DND-41 (cell line): ENCODE measurements around the gene CRIP1.

Experiments
- ATAC-seq: fragments of 200-7000 bp; cut with Tn5 transposase; 3 replicates; pipeline ENCODE4 v1.9.1; 2021; ENCODE audit warnings: low read depth; ENCODE audit not compliant: insufficient read depth
- DNase-seq: peaks from one replicate; pipeline ENCODE4 v3.0.0-alpha.2; 2020
- H2AFZ ChIP-seq: 2 replicates; pipeline ENCODE4 v1.6.0; 2012; ENCODE audit warnings: low read depth, low read length
- H3K27ac ChIP-seq: 2 replicates; pipeline ENCODE4 v1.5.1; 2012; ENCODE audit warnings: low read length, inconsistent platforms
- H3K27me3 ChIP-seq: fragments of 200-600 bp; sonication (generic); 2 replicates; pipeline ENCODE4 v1.6.0; 2012; ENCODE audit warnings: low read length, mild to moderate bottlenecking, inconsistent platforms; ENCODE audit not compliant: insufficient read depth, poor library complexity
- H3K36me3 ChIP-seq: 2 replicates; pipeline ENCODE4 v1.5.1; 2012; ENCODE audit warnings: low read length, inconsistent platforms; ENCODE audit not compliant: insufficient read depth
- H3K4me1 ChIP-seq: 2 replicates; pipeline ENCODE4 v1.5.1; 2012; ENCODE audit warnings: mild to moderate bottlenecking, low read length; ENCODE audit not compliant: insufficient read depth
- H3K4me2 ChIP-seq: 2 replicates; pipeline ENCODE4 v1.6.0; 2012; ENCODE audit warnings: mild to moderate bottlenecking, moderate library complexity, low read length, inconsistent platforms; ENCODE audit not compliant: insufficient read depth
- H3K4me3 ChIP-seq, 2 experiments: fragments of 200-600 bp in 1 of 2; shearing (Covaris generic) in 1 of 2; 2 replicates each; pipeline ENCODE4 v1.5.1; 2012 to 2016; ENCODE audit warnings: inconsistent platforms in 2 of 2, low read length in 2 of 2, mild to moderate bottlenecking in 2 of 2, low read depth in 1 of 2, moderate library complexity in 1 of 2
- H3K79me2 ChIP-seq: 2 replicates; pipeline ENCODE4 v1.6.0; 2012; ENCODE audit warnings: low read length, inconsistent platforms; ENCODE audit not compliant: insufficient read depth
- H3K9ac ChIP-seq: 2 replicates; pipeline ENCODE4 v1.6.0; 2012; ENCODE audit warnings: low read depth, mild to moderate bottlenecking, inconsistent platforms, low read length, moderate library complexity
- H3K9me3 ChIP-seq: 2 replicates; pipeline ENCODE4 v1.5.1; 2012; ENCODE audit warnings: low read length, moderate library complexity, mild to moderate bottlenecking, inconsistent platforms; ENCODE audit not compliant: insufficient read depth, severe bottlenecking
- H4K20me1 ChIP-seq: 2 replicates; pipeline ENCODE4 v1.6.0; 2012; ENCODE audit warnings: low read length; ENCODE audit not compliant: insufficient read depth
- EZH2 ChIP-seq: IDR thresholded peaks from 3 replicates; pipeline ENCODE4 v1.6.1; 2012; ENCODE audit warnings: borderline replicate concordance, low read depth, mild to moderate bottlenecking, moderate library complexity, low read length, inconsistent platforms; ENCODE audit not compliant: severe bottlenecking
- TF ChIP-seq, protein P1 (sequence below): IDR thresholded peaks from 2 replicates; pipeline ENCODE4 v1.5.1; 2012; ENCODE audit warnings: borderline replicate concordance, low read length, moderate library complexity, mild to moderate bottlenecking; ENCODE audit not compliant: poor library complexity, severe bottlenecking; ENCODE audit errors: extremely low read depth

CRIP1 gene

DNA sequence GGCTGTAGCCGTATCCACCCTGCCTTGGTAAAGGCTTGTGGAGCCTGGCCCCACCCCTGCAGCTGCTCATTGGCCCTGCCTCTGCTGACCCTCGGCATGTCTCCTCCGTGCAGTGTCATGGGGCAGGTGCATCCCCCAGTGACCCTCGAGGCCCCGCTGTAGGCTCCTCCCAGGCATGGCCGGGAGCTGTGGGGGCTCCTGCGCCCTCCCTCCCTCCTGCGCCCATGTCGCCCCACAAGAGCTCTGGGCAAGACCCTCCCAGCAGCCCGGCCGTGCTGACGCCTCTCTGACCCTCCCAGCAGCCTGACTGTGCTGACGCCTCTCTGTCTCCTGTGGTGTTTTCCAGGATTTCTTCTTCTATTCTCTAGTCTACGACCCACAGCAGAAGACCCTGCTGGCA is 32.8 kb upstream of the CRIP1 start:
- no peaks in the 10 kb centered on the region for H3K9me3 ChIP-seq
- no peak overlapping the region for H3K4me2 ChIP-seq
- no peaks in the 10 kb centered on the region for H3K27me3 ChIP-seq
- no peaks in the 10 kb centered on the region for H3K4me1 ChIP-seq
- H3K27ac ChIP-seq, result no peak overlapping the region
- H3K36me3 ChIP-seq, result peaks cover 91% of the 10 kb centered on the region
- TF ChIP-seq, protein P1, sequence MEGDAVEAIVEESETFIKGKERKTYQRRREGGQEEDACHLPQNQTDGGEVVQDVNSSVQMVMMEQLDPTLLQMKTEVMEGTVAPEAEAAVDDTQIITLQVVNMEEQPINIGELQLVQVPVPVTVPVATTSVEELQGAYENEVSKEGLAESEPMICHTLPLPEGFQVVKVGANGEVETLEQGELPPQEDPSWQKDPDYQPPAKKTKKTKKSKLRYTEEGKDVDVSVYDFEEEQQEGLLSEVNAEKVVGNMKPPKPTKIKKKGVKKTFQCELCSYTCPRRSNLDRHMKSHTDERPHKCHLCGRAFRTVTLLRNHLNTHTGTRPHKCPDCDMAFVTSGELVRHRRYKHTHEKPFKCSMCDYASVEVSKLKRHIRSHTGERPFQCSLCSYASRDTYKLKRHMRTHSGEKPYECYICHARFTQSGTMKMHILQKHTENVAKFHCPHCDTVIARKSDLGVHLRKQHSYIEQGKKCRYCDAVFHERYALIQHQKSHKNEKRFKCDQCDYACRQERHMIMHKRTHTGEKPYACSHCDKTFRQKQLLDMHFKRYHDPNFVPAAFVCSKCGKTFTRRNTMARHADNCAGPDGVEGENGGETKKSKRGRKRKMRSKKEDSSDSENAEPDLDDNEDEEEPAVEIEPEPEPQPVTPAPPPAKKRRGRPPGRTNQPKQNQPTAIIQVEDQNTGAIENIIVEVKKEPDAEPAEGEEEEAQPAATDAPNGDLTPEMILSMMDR, result no peak
- no peak for DNase-seq
- peaks cover 18% of the 10 kb centered on the region for H3K79me2 ChIP-seq
- no peak for ATAC-seq
- H3K9ac ChIP-seq, result no peak overlapping the region
- no peak overlapping the region for H3K4me3 ChIP-seq
- H4K20me1 ChIP-seq, result peaks cover 59% of the 10 kb centered on the region
- no peak overlapping the region for H2AFZ ChIP-seq

GRCh38 chr14:105455086-105455640 is 31.5 kb upstream of the CRIP1 start:
- Histone ChIP-seq H2AFZ (no peak overlapping the region), H3K9ac (no peak overlapping the region), H3K4me3 (no peak overlapping the region), H3K27ac (no peak overlapping the region), H3K36me3 (peaks cover 80% of the 10 kb centered on the region), H3K9me3 (no peaks in the 10 kb centered on the region), H3K4me1 (no peaks in the 10 kb centered on the region), H3K4me2 (no peak overlapping the region), H3K27me3 (no peaks in the 10 kb centered on the region), H4K20me1 (peaks cover 46% of the 10 kb centered on the region), H3K79me2 (peaks cover 14% of the 10 kb centered on the region)
- TF ChIP-seq EZH2, result no peak
- TF ChIP-seq, protein P1, result no peak
- ATAC-seq (no peak), DNase-seq (no peak)

DNA sequence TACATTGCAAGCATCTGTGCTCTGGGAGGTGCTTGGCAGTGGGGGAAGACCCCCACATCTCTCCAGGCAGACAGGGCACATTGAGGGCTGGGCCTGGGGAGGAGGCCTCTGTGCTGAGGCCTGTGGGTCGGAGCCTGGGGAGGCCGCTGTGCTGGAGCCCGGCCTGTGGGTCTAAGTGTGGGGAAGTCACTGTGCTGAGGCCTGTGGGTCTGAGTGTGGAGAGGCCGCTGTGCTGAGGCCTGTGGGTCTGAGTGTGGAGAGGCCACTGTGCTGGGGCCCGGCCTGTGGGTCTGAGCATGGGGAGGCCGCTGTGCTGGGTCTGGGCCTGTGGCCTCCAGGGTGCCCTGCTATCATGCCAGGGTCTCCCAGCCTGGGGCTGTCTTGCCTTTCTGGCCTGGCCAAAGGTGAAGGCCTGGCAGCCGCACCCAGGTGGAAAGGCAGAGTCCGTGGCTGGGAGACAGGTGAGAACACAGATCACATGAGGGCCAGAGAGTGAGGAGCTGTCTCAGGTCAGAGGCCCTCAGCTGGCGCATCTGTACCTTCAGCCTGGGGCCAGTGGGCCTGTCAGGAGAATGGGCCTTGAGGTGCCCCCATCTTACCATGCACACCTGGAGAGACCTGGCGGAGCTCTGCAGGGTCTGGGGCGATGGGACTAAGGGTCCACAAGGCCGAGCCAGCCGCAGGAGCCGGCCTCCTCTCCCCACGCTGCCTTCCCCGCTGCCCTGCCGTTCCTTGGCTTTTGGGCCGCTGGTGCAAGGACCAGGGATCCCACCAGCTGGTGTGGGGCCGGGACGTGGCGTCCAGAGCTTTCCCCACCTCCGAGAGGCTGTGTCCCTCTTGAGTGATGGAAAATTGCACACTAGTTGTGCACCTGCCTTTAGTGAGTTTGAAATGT is 30.7 kb upstream of the CRIP1 start:
- TF ChIP-seq EZH2, result no peak
- TF ChIP-seq, protein P1, result no peak
- H4K20me1 ChIP-seq, result peaks cover 41% of the 10 kb centered on the region

More for the DNA sequence above, 30.7 kb upstream of the CRIP1 start:
- no peaks in the 10 kb centered on the region for H3K9me3 ChIP-seq
- H2AFZ ChIP-seq, result no peak overlapping the region
- peaks cover 14% of the 10 kb centered on the region; the same call in 1 of the 2 replicates for H3K79me2 ChIP-seq
- H3K4me3 ChIP-seq, result no peak overlapping the region
- DNase-seq (no peak), ATAC-seq (no peak)
- H3K27me3 ChIP-seq, result no peaks in the 10 kb centered on the region
- H3K9ac ChIP-seq, result no peak overlapping the region
- H3K27ac ChIP-seq, result no peak overlapping the region
- peaks cover 80% of the 10 kb centered on the region for H3K36me3 ChIP-seq
- no peak overlapping the region for H3K4me2 ChIP-seq
- H3K4me1 ChIP-seq, result no peaks in the 10 kb centered on the region
